GM19455 (cell line): Measurements from ENCODE around the gene AKR1C4.
"Not testable (repeated sequence)": the region's sequence is repeated elsewhere in the genome, so short reads cannot be mapped to it uniquely, and the experiment has no call there.

Source experiments
- ATAC-seq: cut with Tn5 transposase; IDR thresholded peaks from one replicate; pipeline ENCODE4 v1.9.1; 2021; ENCODE audit not compliant: unreplicated experiment

The AKR1C4 gene

GRCh38 chr10:5199398-5199797 lies 2.8 kb downstream of the AKR1C4 start:
- no peak for ATAC-seq

GRCh38 chr10:5206799-5207198 lies 10.2 kb downstream of the AKR1C4 start:
- no peak for ATAC-seq

- ATAC-seq: not testable (repeated sequence)
Measured at GRCh38 chr10:5209776-5210175, 13.1 kb downstream of the AKR1C4 start.

- ATAC-seq: not testable (repeated sequence)
Measured at GRCh38 chr10:5210261-5210660, 13.6 kb downstream of the AKR1C4 start.

- ATAC-seq: no peak
Measured at GRCh38 chr10:5211696-5212536, 15.3 kb downstream of the AKR1C4 start.

- no peak for ATAC-seq
Measured at GRCh38 chr10:5216801-5217200, 20.2 kb downstream of the AKR1C4 start.

GRCh38 chr10:5219262-5219661 lies 22.6 kb downstream of the AKR1C4 start:
- ATAC-seq: no peak

GRCh38 chr10:5222942-5223341 lies 26.3 kb downstream of the AKR1C4 start:
- not testable (repeated sequence) for ATAC-seq

- no peak for ATAC-seq
Measured at GRCh38 chr10:5229019-5229418, 32.4 kb downstream of the AKR1C4 start.

GRCh38 chr10:5233324-5233723 lies 36.7 kb downstream of the AKR1C4 start:
- no peak for ATAC-seq

GRCh38 chr10:5234106-5234860 lies 37.6 kb downstream of the AKR1C4 start:
- ATAC-seq: no peak

GRCh38 chr10:5237541-5237940 lies 40.9 kb downstream of the AKR1C4 start:
- ATAC-seq: not testable (repeated sequence)

- no peak for ATAC-seq
Measured at GRCh38 chr10:5242585-5242984, 45.9 kb downstream of the AKR1C4 start.

- no peak for ATAC-seq
Measured at GRCh38 chr10:5243521-5243987, 46.9 kb downstream of the AKR1C4 start.

GRCh38 chr10:5252177-5253037 lies 55.8 kb downstream of the AKR1C4 start:
- no peak for ATAC-seq

- no peak for ATAC-seq
Measured at GRCh38 chr10:5254488-5254887, 57.9 kb downstream of the AKR1C4 start.

GRCh38 chr10:5257768-5258167 lies 61.1 kb downstream of the AKR1C4 start:
- not testable (repeated sequence) for ATAC-seq

GRCh38 chr10:5259132-5259951 lies 62.7 kb downstream of the AKR1C4 start:
- no peak for ATAC-seq

- no peak for ATAC-seq
Measured at GRCh38 chr10:5259952-5260578, 63.4 kb downstream of the AKR1C4 start.

- ATAC-seq: no peak
Measured at GRCh38 chr10:5260828-5261227, 64.2 kb downstream of the AKR1C4 start.
